Middle frontal gyrus (tissue), 1 donor: ENCODE data around the gene PFN2.
"Not testable (repeated sequence)": the region's sequence is repeated elsewhere in the genome, so short reads cannot be mapped to it uniquely, and the experiment has no call there.

Experiments
- DNase-seq: peaks from one replicate; pipeline ENCODE4 v3.0.0-alpha.2; 2015; ENCODE audit warnings: low spot score; ENCODE audit errors: extremely low spot score

Gene PFN2, protein sequence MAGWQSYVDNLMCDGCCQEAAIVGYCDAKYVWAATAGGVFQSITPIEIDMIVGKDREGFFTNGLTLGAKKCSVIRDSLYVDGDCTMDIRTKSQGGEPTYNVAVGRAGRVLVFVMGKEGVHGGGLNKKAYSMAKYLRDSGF

DNA sequence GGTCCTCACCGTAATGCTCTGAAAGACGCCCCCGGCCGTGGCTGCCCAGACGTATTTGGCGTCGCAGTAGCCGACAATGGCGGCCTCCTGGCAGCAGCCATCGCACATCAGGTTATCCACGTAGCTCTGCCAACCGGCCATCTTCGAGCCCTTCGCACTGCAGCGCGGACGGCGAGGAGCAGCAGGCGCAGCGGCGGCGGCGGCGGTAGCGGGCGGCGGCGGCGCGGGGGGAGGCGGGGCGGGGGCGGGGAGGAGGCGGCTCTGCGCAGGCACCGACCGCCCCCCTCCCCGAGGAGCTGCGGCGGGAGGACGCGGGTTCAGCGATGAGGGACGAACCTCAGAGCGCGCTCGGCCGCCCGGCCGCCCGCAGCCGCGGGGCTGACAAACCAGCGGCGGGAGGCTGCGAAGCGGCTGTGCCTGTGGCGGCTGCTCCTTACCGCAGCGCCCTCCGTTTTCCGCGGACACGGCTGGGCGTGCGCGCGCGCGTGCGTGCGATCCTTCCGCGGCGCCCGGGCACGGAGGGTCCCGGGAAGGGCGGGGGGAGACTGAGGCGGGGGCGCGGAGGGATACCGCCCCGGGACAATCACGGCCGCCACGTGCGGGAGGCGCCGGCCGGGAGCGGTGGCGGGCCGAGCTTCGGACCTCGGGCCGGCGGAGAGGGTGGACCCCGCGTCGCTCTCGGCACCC is at the start of gene PFN2:
Gene PFN2 (minus strand): TSS at position 180 of the 687 bp plus-strand sequence. CDS start 39 bp downstream, at position 141.
- DNase-seq: no peak

DNA sequence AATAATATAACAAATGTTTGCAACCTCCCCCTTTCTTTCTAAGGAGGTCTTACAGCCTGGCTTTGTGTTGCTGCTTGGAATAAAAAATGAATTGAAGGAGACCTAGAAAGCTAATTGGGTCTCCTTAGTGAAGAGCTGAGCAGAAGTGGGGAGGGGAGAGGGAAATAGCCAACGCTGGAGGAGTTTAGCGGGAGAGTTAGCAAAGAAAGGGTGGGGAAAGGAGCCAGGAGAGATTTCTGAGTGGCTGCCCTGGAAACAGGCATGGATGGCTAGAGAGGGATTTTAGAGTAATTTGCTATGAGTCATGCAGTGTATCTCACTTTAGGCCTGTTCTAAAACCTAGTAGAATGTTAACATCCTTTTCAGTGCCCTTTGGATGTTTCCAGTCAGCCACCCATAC is 45.2 kb upstream of the PFN2 start:
- no peak for DNase-seq

DNA sequence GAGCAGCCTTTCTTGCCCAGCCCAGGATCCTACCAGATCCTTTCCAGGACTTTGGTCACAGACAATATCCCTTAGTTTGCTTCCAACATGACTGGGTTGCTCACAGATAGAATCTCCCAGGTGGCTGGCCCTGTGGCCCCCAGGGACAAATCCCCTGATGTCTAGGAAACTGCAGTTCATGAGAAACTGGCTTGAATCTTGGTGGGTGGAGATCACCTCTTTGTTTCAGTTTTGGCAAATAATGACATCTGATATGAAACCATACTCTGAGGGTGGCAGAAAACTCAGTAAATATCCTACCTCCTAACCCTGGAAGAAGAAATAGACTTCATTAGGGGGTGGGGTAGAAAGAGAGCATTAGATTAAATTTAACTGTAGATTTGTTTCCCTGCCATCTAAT is 44.1 kb upstream of the PFN2 start:
- no peak for DNase-seq

DNA sequence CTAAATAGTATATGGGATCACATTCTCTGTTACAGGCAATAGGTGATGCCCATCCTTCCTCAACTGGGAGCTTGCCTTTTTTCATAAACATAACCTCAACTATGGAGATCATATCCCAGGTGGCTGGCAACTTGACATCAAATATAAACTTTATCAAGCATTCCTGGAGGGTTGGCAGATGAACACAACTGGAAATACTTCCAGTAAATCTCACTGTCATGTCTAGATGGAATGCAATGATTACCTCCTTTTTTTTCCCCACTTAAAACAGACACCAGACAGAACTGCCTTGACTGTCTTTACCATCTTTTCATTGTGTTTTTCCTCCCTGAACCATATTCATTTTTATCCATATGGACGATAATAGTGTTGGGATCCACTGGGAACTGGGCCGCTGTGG is 43.1 kb upstream of the PFN2 start:
- no peak for DNase-seq

DNA sequence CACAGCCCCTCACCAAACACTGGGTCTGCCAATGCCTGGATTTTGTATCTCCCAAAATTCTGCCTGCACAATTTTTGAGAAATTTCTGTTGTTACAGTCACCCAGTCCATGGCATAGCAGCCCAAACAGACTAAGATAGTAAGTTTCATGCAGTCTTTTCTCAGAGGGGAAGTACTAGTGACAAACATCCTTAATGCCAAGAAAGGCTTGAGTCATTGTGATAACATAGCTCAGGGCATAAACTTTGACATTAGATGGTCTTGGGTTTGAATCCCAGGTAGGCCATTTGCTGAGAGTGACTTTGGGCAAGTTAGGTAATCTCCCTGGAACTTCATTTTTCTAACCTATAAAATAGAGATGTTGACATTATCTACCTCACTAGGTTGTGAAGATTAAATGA is 36.1 kb upstream of the PFN2 start:
- DNase-seq: no peak

DNA sequence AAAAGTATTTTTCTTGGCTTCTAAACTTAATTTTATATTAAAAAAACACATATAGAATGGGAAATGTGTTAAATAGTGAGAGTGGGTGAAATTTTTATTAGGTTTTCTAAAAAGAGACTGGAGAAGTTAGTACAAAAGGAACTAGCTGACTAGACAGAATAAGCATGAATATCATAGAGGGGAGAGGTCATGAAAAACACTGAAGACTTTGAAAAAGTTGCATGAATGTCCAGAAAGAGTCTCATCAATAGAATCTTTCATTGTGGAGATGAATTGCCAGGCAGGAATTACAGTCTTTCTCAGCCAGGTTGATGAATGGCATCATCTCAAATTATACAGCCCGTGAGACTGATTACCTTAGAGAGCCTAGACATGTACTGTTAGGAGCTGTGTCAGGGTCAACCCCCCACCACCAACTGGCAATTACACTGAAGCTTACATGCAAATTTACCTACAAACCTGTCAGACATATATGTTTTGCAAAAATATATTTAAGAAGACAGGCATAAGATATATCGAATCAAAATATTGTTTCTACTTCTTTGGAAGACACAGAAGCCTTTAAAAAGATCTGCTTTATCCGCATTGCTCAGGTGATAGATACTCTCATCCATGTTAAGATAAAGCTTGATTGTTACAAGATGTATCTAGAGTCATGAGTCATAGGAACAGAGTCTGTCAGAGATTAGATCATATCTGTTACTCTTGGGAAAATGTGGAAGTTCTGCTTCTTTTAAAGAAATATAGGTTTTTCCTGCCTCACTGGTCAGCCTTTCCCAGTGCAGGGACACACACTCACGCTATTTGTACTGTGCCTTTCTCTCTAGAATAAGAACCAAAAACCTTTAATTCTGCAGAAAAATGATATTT is 34.8 kb upstream of the PFN2 start:
- DNase-seq: no peak

DNA sequence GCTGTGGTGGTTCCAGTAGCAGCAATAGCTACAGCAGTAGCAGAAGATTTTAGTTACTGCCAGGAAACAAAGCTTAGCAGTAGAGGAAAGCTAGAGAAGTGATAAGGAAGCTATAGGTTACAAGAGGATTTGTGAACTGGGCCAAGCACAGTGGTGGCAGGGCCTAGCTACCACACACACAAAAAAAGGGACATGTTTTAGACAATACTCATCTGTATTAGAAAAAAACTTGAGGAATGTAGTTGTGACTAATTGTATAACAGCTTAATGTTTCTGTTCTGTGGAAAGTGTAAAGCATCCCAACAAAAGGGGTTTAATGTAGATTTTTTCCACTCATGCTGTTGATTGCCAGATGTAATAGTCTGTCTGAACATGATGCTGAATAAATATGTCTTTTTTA is 29.9 kb upstream of the PFN2 start:
- no peak for DNase-seq

DNA sequence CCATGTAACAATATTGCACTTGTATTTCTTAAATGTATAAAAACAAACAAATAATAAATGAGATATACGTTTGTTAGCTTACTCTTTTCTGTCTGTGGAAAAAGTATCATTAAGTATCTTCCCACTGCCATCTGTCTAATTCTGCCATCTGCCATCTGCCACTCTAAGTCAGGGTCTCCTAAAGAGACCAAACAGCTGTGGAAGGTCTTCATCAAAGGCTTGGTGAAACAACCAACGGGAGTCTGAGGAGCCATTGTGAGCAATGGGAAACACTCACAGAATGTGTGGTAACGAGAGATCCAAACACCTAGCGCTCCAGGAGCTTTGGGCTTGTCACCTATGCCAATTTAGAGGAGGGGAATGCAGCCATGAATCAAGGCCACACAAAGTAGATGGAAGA is 28.7 kb upstream of the PFN2 start:
- no peak for DNase-seq

DNA sequence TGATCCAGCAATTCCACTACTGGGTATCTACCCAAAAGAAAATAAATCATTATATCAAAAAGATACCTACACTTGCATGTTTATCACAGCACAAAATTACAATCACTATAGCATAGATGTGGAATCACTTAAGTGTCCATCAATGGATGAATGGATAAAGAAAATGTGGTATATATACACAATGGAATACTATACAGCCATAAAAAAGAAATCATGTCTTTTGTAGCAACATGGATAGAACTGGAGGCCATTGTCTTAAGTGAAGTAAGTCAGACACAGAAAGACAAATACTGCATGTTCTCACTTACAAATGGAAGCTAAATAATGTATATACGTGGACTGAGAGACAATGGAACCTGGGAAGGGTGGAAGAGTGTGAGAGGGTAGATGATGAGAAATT is 28.3 kb upstream of the PFN2 start:
- DNase-seq: no peak

DNA sequence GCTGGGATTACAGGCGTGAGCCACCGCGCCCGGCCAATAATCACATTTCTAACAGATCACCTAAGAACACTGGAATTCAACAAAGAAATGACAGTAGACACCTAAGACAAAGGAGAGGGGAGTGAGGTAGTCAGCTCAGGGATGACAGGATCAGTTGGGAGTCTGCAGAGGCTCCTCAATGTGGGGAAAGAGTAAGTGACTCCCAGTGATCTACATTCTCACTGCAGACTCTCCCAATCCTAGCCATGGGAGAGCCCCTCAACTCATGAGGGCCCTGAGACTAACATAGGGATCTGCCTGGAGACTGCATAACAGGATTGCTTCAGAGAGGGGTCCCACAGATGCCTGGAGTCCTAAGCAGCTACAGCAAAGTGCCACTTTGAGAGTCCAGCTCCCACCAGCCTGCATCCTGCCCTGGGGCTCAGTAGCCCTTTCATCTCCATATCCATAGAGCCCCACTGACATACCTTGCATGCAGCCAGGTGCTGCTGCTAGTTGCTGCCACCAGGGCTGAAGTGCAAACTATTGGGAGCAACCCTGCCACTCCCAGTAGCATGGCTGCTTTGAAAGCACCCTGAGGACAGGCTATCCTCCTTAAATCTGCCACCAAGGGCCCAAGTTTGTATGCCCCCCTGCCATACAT is 21.8 kb upstream of the PFN2 start:
- DNase-seq: no peak

DNA sequence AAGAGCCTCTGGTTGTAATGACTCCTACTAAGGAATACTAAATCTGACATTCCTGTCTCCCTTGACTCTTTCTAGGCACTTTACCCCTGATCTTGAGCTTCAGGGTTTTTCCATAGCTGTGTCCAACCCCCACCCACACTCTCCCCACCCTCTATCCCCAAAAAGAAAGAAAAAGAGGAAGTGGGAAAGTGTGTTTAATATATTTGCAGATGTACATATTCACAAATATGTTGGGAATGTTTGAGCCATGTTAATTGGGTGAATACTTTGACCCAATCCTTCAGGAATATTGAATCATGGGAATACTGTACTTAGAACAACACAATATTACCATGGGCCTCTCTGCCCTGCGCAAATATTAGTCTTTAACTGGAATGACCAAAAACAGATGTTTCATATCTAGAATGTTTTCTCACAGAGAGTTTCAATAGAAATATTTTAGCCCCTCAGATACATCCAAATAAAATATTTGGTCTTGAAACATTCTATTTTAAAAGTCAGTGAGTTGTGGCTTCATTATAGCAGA is 19.8 kb upstream of the PFN2 start:
- no peak for DNase-seq

DNA sequence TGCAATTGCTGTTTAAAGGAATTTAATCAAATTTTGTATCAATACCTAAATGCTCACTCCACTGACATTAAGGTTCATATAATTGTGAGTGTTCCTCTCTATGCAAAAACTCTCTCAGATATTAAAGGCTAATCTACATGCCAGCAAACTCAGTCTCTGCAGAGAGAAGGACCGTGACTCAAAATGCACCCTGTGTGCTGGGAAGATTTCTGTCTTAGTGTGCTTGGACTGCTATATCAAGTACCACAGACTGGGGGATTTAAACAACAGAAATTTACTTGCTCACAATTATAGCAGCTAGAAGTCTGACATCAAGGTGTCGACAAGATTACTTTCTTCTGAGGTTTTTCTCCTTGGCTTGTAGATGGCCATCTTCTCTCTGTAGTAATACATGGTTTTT is 18.6 kb upstream of the PFN2 start:
- DNase-seq: no peak

DNA sequence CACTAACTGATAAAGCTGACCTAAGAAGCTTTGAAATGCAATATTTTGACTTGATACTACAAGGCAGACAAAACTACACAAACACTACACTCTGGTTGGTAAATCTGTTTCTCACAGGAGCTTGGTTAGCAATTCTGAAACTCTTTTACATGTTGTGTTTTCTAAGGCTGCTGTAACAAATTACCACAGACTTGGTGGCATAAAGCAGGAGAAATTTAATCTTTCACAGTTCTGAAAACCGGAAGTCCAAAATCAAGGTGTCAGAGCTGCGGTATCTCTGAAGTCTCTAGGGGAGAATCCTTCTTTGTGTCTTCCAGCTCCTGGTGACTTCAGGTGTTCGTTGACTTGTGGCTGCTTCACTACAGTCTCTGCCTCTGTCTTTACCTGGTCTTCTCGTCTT is 12.9 kb upstream of the PFN2 start:
- no peak for DNase-seq

DNA sequence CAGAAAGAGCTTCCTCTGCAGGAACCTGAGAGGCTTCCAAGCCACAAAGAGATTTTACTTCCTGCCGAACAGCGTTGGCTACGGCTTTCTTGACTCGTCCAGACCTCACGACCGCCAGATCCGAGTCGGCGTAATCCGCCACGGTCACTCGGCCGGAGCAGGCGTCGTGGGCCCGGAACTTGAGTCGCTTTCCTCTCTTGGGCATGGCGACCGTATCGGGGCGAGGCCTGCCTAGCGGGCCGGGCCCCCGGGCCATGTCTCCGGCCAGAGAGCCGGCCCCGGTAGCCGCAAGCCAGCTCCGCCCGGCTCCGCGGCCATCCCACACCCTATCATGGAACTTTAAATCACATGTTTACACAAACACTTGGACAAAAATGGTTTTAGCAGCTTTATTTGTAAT is 12.4 kb upstream of the PFN2 start:
- not testable (repeated sequence) for DNase-seq

DNA sequence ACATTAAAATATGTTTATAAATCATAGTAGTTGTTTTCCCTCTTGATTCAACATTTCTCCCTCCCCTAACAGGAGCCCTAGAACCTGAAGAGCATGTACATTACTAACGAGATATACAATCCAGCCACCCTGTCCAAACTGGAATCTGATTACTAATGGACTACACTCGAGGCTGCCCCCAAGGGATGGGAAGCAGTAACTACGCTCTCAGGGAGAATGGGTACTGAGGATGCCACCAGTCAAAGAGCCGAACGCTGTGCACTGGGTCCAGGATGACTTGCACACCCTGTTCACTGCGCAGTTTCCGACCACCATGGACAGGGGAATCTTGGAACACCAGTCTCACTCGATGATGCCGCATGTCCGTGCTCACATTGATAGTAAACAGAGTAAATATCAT is 11.3 kb upstream of the PFN2 start:
- DNase-seq: not testable (repeated sequence)

DNA sequence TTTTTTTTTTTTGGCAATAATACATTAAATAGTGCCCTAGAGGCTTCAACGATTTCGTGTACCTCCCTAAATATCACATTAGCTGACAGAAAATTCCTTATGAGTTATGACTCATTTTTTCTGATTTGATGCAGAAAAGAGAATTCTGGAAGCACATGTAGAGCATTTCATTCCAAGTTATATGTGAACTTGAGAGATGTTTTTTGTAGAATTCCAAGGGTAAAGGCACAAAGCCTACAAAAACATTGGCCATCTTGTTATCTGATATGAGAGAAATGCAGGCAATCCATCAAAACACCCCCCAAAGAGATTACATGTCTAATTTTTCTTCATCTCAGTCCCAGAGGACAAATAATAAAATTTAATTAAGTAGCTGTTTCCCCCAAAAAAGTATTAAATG is 6.7 kb upstream of the PFN2 start:
- no peak for DNase-seq

DNA sequence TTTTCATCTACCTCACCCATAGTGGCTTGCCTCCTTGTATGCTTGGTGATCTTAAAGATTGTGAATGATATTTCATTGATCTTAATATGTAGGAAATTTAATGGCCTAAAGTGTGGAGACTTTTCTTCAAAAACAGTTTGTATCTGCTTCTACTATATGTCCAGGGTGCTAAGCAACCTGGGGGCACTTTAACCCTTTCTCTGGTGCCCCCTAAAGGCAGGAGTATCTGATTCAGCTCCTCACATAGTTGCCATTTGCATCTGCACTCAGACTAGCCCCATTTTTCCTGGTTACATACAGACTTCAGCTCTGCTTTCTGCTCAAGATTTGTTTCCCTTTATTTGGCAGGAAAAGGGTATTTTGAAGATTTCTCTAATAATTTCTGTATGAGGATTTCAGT is 5.2 kb upstream of the PFN2 start:
- no peak for DNase-seq

DNA sequence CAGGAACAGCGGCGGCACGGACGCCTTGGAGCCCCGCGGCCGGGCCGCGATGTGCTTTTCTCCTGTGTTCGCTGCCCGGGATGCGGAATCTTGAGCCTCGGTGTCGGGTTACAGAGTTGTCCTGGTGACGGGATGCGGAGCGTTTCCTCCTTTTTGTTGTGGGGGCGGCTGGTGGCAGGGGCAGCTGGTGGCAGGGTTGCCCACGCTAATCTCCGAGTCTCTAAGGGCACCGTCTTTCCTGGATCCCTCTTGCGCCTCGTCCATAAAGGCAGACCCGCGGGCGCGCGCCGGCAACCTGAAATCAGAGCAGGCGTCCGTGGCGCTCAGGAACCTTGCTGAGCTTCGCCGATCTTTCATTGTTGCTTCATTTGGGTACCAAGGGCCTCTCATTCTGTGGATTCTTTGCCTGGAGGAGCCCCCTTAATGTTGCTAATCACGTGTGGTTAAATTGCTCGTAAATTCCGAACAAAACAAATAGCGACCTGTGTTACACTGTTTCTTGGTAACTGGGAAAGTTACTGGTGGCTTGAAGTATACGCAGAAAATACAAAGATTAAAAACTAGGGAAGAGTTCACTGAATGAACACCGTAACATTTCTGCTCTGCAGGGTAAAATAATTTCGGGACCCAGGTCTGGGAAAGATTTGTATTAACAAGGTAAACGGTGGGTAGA is 844 bp upstream of the PFN2 start:
- DNase-seq: no peak

DNA sequence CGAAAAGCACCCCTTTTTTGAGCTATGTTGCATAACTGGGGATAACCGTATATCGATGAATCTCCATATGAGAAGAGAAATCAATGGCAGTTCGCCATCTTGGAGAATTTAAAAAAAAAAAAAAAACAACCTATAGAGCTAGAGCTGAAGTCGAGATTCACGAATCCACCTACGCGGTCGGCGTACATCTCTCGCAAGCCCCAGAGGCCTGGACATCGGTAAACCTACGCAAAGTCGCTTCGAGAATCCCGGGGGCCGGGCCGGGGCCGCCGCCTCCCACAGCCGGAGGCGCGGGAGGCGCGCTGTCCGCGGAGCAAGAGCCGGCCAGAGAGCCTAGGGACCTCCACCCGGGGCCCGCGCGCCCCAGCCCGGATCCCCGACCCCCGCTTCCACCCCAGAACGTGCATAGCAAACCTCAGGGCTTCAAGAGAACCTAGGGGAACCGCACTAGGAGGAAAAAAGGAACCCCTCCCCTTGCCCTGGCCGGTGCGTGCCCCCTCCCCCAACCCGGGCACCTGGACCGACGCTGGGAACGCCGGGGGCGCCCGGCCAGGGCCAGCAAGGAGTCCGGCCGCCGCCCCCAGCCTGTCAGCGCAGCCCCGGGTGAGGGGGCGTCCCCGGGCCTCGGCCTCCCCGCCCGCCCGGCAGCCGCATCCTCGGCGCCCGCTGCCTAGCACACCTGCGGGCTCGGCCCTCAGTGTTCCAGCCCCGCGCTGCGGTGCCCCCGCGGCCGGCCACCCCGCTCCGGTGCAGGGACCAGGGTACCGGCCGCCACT is 567 bp downstream of the PFN2 start:
- DNase-seq: peak; percentile 60

DNA sequence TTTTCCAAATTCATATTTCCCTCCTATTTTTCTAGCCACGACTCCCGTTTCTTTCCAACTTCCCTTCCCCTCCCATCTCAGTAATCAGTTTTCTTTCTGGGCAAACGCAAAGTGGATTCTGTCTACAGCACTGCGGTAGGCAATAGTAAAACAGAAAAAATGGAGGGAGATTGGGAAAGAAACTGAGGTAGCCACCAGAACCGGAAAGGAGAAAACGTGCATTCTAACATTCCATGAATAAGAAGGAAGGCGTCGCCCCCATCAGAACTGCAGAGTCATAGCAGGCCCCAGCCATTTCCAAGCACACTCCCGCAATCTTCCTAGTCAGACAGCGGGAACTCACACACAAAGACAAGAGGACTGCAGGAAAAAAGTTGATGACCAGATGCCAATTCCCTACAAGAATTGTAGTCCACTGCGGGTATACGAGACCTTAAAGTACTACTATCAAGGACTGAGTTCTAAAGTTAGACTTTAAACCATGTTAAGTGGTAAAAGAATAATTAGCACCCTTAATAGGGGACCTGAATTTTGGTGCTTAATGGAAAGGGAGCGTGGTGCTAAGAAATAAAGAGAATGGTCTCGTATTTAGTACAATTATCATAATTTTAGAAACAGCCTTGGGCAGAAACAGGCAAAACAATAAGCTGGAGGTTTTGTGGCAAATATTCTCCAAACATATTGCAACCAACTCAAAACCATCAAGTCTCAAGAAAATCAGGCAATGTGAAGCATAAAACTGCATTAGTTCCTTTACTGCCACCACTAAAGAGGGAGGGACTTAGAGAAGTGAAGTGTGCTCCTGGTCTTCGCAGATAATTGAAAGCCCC is 1.4 kb downstream of the PFN2 start:
- DNase-seq: no peak
